Osteocyte (in vitro differentiated cells): ENCODE data around the gene FAM149A. TPM values are rescaled to one million over a fixed set of nuclear protein-coding genes. Genes with fewer than 3 reads are reported as not detected.
A peak's percentile ranks its signal among the peaks of the same experiment; 100 is the strongest.

Source experiments
- DNase-seq: peaks from one replicate; pipeline ENCODE4 v3.0.0; 2021; ENCODE audit warnings: mixed read lengths; ENCODE audit not compliant: unreplicated experiment; ENCODE audit errors: extremely low spot score
- H3K27ac Mint-ChIP-seq: one replicate; pipeline ENCODE4 v1.8.0; 2021; ENCODE audit warnings: mild to moderate bottlenecking, mixed read lengths; ENCODE audit not compliant: unreplicated experiment
- H3K27me3 Mint-ChIP-seq: one replicate; pipeline ENCODE4 v1.8.0; 2021; ENCODE audit warnings: mixed read lengths; ENCODE audit not compliant: unreplicated experiment
- H3K36me3 Mint-ChIP-seq: one replicate; pipeline ENCODE4 v1.8.0; 2021; ENCODE audit warnings: mixed read lengths; ENCODE audit not compliant: unreplicated experiment
- H3K4me1 Mint-ChIP-seq: one replicate; pipeline ENCODE4 v1.8.0; 2021; ENCODE audit warnings: mixed read lengths; ENCODE audit not compliant: unreplicated experiment
- H3K4me3 Mint-ChIP-seq: one replicate; pipeline ENCODE4 v1.8.0; 2021; ENCODE audit warnings: mild to moderate bottlenecking, moderate library complexity, mixed read lengths; ENCODE audit not compliant: unreplicated experiment
- H3K9me3 Mint-ChIP-seq: one replicate; pipeline ENCODE4 v1.8.0; 2021; ENCODE audit warnings: mixed read lengths; ENCODE audit not compliant: unreplicated experiment
- CTCF ChIP-seq: fragments of 200-600 bp; sonication (generic); IDR thresholded peaks from 2 replicates; pipeline ENCODE4 v1.5.0; 2021; ENCODE audit warnings: antibody characterized with exemption, mild to moderate bottlenecking, moderate library complexity
- total RNA-seq: library from RNA; stranded (reverse); gene quantifications from 2 replicates; pipeline ENCODE4 v1.2.1, GENCODE V29; 2021

The FAM149A gene
- total RNA-seq, 1 donor from 2014 or later, result 2.3 TPM

DNA sequence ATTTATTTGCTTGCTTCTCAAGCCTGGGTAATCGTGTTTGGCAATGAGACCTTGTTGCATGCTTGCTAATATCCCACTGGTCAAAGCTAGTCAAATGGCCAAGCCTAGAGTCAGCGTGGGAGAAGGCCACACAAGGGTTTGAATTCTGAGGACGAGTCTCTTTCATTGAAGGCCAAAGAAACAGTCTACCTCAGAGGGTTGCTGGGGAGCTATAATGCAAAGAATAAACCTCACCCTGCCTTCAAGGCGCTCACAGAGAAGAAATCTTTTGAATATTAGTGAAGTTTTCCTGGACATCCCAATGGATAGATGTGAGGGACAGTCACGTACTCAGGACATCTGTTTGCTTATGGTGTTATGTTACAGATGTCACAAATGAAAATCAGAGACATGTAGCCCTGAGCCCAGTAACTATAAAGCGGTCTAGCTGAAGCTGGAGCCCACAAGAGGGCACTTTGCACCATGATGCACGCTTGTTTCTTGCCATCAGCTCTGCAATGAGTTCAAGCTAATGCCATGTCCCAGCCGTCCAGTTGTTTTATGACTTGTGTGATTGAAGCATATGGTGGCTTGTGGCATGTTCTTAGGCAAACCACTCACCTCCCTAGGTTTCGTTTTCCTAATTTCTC lies 36.6 kb upstream of the FAM149A start:
- DNase-seq, result no peak
- H3K27me3 Mint-ChIP-seq, result no peaks in the 10 kb centered on the region
- TF ChIP-seq CTCF, result peak; percentile 64
- no peaks in the 10 kb centered on the region for H3K9me3 Mint-ChIP-seq
- H3K4me3 Mint-ChIP-seq, result no peak overlapping the region
- no peaks in the 10 kb centered on the region for H3K36me3 Mint-ChIP-seq
- peaks cover 18% of the 10 kb centered on the region for H3K4me1 Mint-ChIP-seq
- no peak overlapping the region for H3K27ac Mint-ChIP-seq

- H3K36me3 Mint-ChIP-seq, result no peaks in the 10 kb centered on the region
- H3K27me3 Mint-ChIP-seq, result no peaks in the 10 kb centered on the region
- H3K4me1 Mint-ChIP-seq, result peaks cover 18% of the 10 kb centered on the region
- H3K9me3 Mint-ChIP-seq, result no peaks in the 10 kb centered on the region
- no peak for DNase-seq
- no peak for TF ChIP-seq CTCF
- H3K27ac Mint-ChIP-seq, result peak within 1 kb of the TSS; percentile 81
- H3K4me3 Mint-ChIP-seq, result peak within 1 kb of the TSS; percentile 69
Observed at GRCh38 chr4:186068581-186069348, 35.7 kb upstream of the FAM149A start, which contains the start of gene TLR3. Gene TLR3, plus strand, starts transcription at chr4:186069156. Its CDS starts 7,464 bp downstream, at chr4:186076620.

GRCh38 chr4:186069729-186070128 lies 34.8 kb upstream of the FAM149A start:
- TF ChIP-seq CTCF, result no peak
- peak overlapping the region; percentile 81 for H3K27ac Mint-ChIP-seq
- H3K9me3 Mint-ChIP-seq, result no peaks in the 10 kb centered on the region
- no peaks in the 10 kb centered on the region for H3K36me3 Mint-ChIP-seq
- no peak overlapping the region for H3K4me3 Mint-ChIP-seq
- no peak for DNase-seq
- peaks cover 18% of the 10 kb centered on the region for H3K4me1 Mint-ChIP-seq
- H3K27me3 Mint-ChIP-seq, result no peaks in the 10 kb centered on the region

GRCh38 chr4:186072516-186072915 lies 32.0 kb upstream of the FAM149A start:
- Mint-ChIP-seq H3K4me3 (no peak overlapping the region), H3K27ac (no peak overlapping the region), H3K27me3 (no peaks in the 10 kb centered on the region), H3K4me1 (peaks cover 18% of the 10 kb centered on the region), H3K36me3 (peaks cover 2% of the 10 kb centered on the region), H3K9me3 (no peaks in the 10 kb centered on the region)
- TF ChIP-seq CTCF, result no peak
- DNase-seq, result no peak

- Mint-ChIP-seq H3K4me1 (peaks cover 13% of the 10 kb centered on the region), H3K27me3 (no peaks in the 10 kb centered on the region), H3K4me3 (no peak overlapping the region), H3K36me3 (peaks cover 3% of the 10 kb centered on the region), H3K9me3 (no peaks in the 10 kb centered on the region), H3K27ac (no peak overlapping the region)
- no peak for DNase-seq
- TF ChIP-seq CTCF, result no peak
Observed at GRCh38 chr4:186074189-186074588, 30.3 kb upstream of the FAM149A start.
